ENCODE measurements around the gene PIEZO2. TPM values are rescaled to one million over a fixed set of nuclear protein-coding genes. Genes with fewer than 3 reads are reported as not detected.

Gene PIEZO2
- polyA plus RNA-seq, 1 donor: 25.1 TPM

DNA sequence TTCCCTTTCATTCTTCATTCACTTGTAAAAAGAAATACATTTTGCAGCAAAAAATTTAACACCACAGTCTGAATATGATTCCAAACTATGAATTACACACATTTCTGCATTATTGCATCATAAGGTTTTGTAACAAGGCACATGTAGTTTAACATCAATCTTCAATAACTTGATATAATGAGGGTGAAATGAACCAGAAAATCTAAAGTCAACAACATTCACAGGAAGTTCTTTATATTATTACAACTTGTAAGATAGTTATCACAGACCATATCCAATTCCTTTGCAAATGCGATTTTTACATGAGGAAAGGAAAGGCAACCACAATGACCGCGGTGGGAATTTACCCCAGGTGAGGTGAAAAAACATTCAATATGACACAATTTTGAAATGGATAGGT lies 410.2 kb downstream of the PIEZO2 start:
- H3K4me3 ChIP-seq (ENCODE audit: low read length): no peak overlapping the region
- no peak overlapping the region for H3K27ac ChIP-seq (ENCODE audit: low read length)
- no peaks in the 10 kb centered on the region for H3K27me3 ChIP-seq (ENCODE audit: control insufficient read depth, insufficient read depth, low read length)
- H3K36me3 ChIP-seq (ENCODE audit: control insufficient read depth, insufficient read depth, low read length): peaks cover 28% of the 10 kb centered on the region
- H3K4me1 ChIP-seq (ENCODE audit: control insufficient read depth, insufficient read depth, low read length): no peaks in the 10 kb centered on the region
- H3K9me3 ChIP-seq (ENCODE audit: control insufficient read depth, low read depth, low read length): no peaks in the 10 kb centered on the region
- no peak for DNase-seq
- no CpG with 5 or more reads among the region's 3 CpGs for WGBS (ENCODE audit: insufficient coverage, low lambda C conversion rate)

DNA sequence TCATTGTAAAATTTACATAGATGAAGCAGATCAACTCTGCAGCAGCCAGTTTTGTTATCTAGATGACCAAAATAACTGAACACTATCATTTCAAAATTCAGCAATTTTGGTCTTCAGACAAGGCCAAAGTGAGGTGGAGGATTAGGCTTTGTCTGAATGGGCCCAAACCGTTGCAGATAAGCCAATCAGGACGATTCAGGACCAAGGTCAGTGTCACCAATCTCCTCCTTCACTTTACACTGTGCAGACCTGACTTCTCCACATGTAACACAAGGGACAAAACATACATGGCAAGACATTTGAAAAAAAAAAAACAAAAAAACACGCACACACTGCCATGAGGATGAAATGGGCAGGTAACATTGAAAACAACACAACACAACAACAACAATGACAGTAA lies 412.4 kb downstream of the PIEZO2 start:
- Histone ChIP-seq H3K36me3 (ENCODE audit: control insufficient read depth, insufficient read depth, low read length) (peaks cover 20% of the 10 kb centered on the region), H3K27me3 (ENCODE audit: control insufficient read depth, insufficient read depth, low read length) (no peaks in the 10 kb centered on the region), H3K9me3 (ENCODE audit: control insufficient read depth, low read depth, low read length) (no peaks in the 10 kb centered on the region), H3K4me3 (ENCODE audit: low read length) (no peak overlapping the region), H3K4me1 (ENCODE audit: control insufficient read depth, insufficient read depth, low read length) (no peaks in the 10 kb centered on the region), H3K27ac (ENCODE audit: low read length) (no peak overlapping the region)
- no CpG with 5 or more reads among the region's 3 CpGs for WGBS (ENCODE audit: insufficient coverage, low lambda C conversion rate)
- DNase-seq: no peak

GRCh38 chr18:10732990-10733389 lies 416.4 kb downstream of the PIEZO2 start:
- Histone ChIP-seq H3K9me3 (ENCODE audit: control insufficient read depth, low read depth, low read length) (no peaks in the 10 kb centered on the region), H3K27ac (ENCODE audit: low read length) (no peak overlapping the region), H3K4me1 (ENCODE audit: control insufficient read depth, insufficient read depth, low read length) (no peaks in the 10 kb centered on the region), H3K36me3 (ENCODE audit: control insufficient read depth, insufficient read depth, low read length) (peaks cover 11% of the 10 kb centered on the region), H3K27me3 (ENCODE audit: control insufficient read depth, insufficient read depth, low read length) (no peaks in the 10 kb centered on the region), H3K4me3 (ENCODE audit: low read length) (no peak overlapping the region)
- DNase-seq: no peak
- 73% methylated on average over 4 of the region's 4 CpGs for WGBS (ENCODE audit: insufficient coverage, low lambda C conversion rate)

DNA sequence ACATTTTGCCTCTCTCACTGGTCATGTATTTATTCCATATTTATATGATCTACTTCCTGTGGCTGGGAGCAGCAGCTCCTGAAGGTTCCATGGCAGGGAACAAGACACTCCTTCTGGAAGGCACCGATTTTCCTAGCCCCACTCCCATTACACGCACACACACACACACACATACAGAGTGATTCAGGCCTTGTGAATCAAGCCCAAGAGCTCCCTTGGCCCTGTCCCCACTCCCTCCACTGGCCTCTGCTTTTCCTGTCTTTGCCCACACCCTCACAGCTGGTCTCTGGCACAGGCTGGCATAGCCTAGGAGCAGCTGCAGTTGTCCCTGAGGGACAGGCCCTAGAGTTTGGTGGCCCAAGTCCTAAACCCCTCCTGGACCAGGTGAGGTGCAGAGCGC lies 421.9 kb downstream of the PIEZO2 start:
- no peak for DNase-seq
- Histone ChIP-seq H3K27me3 (ENCODE audit: control insufficient read depth, insufficient read depth, low read length) (no peaks in the 10 kb centered on the region), H3K27ac (ENCODE audit: low read length) (no peak overlapping the region), H3K4me3 (ENCODE audit: low read length) (no peak overlapping the region), H3K9me3 (ENCODE audit: control insufficient read depth, low read depth, low read length) (peaks cover 8% of the 10 kb centered on the region), H3K36me3 (ENCODE audit: control insufficient read depth, insufficient read depth, low read length) (peaks cover 12% of the 10 kb centered on the region), H3K4me1 (ENCODE audit: control insufficient read depth, insufficient read depth, low read length) (no peaks in the 10 kb centered on the region)
- WGBS (ENCODE audit: insufficient coverage, low lambda C conversion rate): no CpG with 5 or more reads among the region's 3 CpGs

DNA sequence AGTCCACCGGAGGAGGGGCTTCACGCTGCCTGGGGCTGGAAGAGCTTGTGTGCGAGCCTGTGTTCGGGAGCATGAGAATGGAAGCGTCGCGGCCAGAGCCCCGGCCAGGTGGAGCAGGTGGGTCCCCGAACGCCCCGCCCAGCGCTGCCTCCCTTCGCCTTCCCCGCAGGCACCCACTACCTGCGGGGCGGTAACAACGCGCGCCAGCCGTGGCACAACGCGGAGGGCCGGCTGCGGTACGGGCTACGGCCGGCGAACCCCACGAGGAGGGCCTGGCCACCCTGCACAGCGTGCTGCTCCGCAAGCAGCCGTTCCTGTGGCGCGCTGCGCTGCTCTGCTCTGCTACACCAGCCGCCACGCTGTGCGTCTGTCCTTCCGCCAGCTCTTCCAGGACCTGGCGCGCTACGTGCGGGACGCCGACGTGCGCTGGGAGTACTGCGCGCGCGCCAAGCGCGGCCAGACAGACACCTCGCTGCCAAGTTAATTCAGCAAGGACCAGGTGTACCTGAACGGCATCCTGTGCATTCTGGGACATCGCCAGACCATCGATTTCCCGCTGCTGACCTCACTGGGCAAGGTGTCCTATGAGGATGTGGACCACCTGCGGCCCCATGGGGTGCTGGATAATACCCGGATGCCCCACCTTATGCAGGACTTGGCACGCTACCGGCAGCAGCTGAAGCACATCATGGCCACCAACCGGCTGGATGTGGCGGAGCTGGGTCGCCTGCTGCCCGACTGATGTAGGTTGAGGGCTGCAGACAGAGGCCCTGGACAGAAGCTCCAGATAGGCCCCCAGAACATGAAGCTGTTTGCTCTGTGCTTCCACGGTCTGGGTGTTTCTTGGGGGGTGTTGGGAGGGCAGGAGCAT lies 422.9 kb downstream of the PIEZO2 start:
- no peak overlapping the region for H3K4me3 ChIP-seq (ENCODE audit: low read length)

GRCh38 chr18:10724666-10725065 lies 424.7 kb downstream of the PIEZO2 start:
- H3K4me3 ChIP-seq (ENCODE audit: low read length): no peak overlapping the region
- no peak for DNase-seq
- H3K4me1 ChIP-seq (ENCODE audit: control insufficient read depth, insufficient read depth, low read length): no peaks in the 10 kb centered on the region
- H3K9me3 ChIP-seq (ENCODE audit: control insufficient read depth, low read depth, low read length): peaks cover 8% of the 10 kb centered on the region
- H3K27ac ChIP-seq (ENCODE audit: low read length): no peak overlapping the region
- H3K27me3 ChIP-seq (ENCODE audit: control insufficient read depth, insufficient read depth, low read length): no peaks in the 10 kb centered on the region
- H3K36me3 ChIP-seq (ENCODE audit: control insufficient read depth, insufficient read depth, low read length): peaks cover 12% of the 10 kb centered on the region
- no CpG with 5 or more reads among the region's 18 CpGs for WGBS (ENCODE audit: insufficient coverage, low lambda C conversion rate)

More for the DNA sequence above, 422.9 kb downstream of the PIEZO2 start:
- no peak overlapping the region for H3K27ac ChIP-seq (ENCODE audit: low read length)
- no peaks in the 10 kb centered on the region for H3K4me1 ChIP-seq (ENCODE audit: control insufficient read depth, insufficient read depth, low read length)
- DNase-seq: no peak
- H3K27me3 ChIP-seq (ENCODE audit: control insufficient read depth, insufficient read depth, low read length): no peaks in the 10 kb centered on the region
- H3K9me3 ChIP-seq (ENCODE audit: control insufficient read depth, low read depth, low read length): peaks cover 8% of the 10 kb centered on the region
- no CpG with 5 or more reads among the region's 67 CpGs for WGBS (ENCODE audit: insufficient coverage, low lambda C conversion rate)
- peaks cover 12% of the 10 kb centered on the region for H3K36me3 ChIP-seq (ENCODE audit: control insufficient read depth, insufficient read depth, low read length)

DNA sequence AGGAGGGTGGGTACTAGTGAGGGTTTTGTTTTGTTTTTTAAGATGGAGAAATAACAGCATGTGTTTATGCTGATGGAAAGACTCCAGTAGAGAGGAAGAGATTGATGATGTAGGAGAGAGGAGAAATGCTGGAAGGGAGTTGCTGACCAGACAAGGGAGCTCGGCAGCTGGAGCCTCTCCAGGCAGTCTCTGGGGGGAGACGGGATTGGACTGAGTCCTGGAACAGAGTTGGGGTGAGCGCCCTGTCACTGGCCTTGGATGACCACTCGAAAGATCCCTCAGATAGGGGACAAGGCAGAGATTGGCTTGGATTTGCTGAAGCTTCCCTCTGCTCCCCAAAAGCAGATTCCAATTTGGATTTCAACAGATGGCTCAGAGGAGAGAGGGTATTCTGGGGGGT lies 425.9 kb downstream of the PIEZO2 start:
- H3K27me3 ChIP-seq (ENCODE audit: control insufficient read depth, insufficient read depth, low read length): no peaks in the 10 kb centered on the region
- H3K27ac ChIP-seq (ENCODE audit: low read length): no peak overlapping the region
- DNase-seq: no peak
- no CpG with 5 or more reads among the region's 4 CpGs for WGBS (ENCODE audit: insufficient coverage, low lambda C conversion rate)
- H3K4me3 ChIP-seq (ENCODE audit: low read length): no peak overlapping the region
- no peaks in the 10 kb centered on the region for H3K4me1 ChIP-seq (ENCODE audit: control insufficient read depth, insufficient read depth, low read length)
- peaks cover 12% of the 10 kb centered on the region for H3K36me3 ChIP-seq (ENCODE audit: control insufficient read depth, insufficient read depth, low read length)
- peaks cover 8% of the 10 kb centered on the region for H3K9me3 ChIP-seq (ENCODE audit: control insufficient read depth, low read depth, low read length)

- no peak for DNase-seq
- H3K36me3 ChIP-seq (ENCODE audit: control insufficient read depth, insufficient read depth, low read length): peaks cover 9% of the 10 kb centered on the region
- H3K27me3 ChIP-seq (ENCODE audit: control insufficient read depth, insufficient read depth, low read length): no peaks in the 10 kb centered on the region
- H3K9me3 ChIP-seq (ENCODE audit: control insufficient read depth, low read depth, low read length): no peaks in the 10 kb centered on the region
- H3K27ac ChIP-seq (ENCODE audit: low read length): no peak overlapping the region
- no peak overlapping the region for H3K4me3 ChIP-seq (ENCODE audit: low read length)
- no CpG with 5 or more reads among the region's 3 CpGs for WGBS (ENCODE audit: insufficient coverage, low lambda C conversion rate)
- no peaks in the 10 kb centered on the region for H3K4me1 ChIP-seq (ENCODE audit: control insufficient read depth, insufficient read depth, low read length)
These were observed 430.6 kb downstream of the PIEZO2 start for GRCh38 chr18:10718809-10719208.

GRCh38 chr18:10715791-10716190 lies 433.6 kb downstream of the PIEZO2 start:
- no peaks in the 10 kb centered on the region for H3K27me3 ChIP-seq (ENCODE audit: control insufficient read depth, insufficient read depth, low read length)
- no peak overlapping the region for H3K4me3 ChIP-seq (ENCODE audit: low read length)
- 94% methylated on average over 3 of the region's 9 CpGs for WGBS (ENCODE audit: insufficient coverage, low lambda C conversion rate)
- no peaks in the 10 kb centered on the region for H3K4me1 ChIP-seq (ENCODE audit: control insufficient read depth, insufficient read depth, low read length)
- no peaks in the 10 kb centered on the region for H3K9me3 ChIP-seq (ENCODE audit: control insufficient read depth, low read depth, low read length)
- peaks cover 9% of the 10 kb centered on the region for H3K36me3 ChIP-seq (ENCODE audit: control insufficient read depth, insufficient read depth, low read length)
- no peak for DNase-seq
- H3K27ac ChIP-seq (ENCODE audit: low read length): no peak overlapping the region

DNA sequence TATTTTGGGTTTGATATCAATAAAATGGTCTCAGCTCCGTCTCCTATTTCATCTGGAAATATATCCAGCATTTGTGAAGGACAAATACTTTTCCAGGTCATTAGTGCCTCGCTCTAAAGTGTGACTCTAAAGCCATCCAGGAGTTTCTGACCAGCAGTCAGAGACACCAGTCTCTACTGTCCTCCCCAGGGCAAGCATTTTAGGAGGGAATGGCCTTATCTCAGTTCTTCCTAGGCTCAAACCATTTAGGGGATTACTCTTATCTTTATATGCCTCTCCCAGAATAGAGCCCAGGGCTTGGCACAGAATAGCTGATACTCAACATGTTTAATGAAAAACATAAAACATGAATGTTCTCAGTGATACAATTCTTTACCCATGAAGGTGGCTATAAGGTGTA lies 436.0 kb downstream of the PIEZO2 start:
- H3K4me1 ChIP-seq (ENCODE audit: control insufficient read depth, insufficient read depth, low read length): no peaks in the 10 kb centered on the region
- H3K4me3 ChIP-seq (ENCODE audit: low read length): no peak overlapping the region
- H3K27me3 ChIP-seq (ENCODE audit: control insufficient read depth, insufficient read depth, low read length): no peaks in the 10 kb centered on the region
- H3K36me3 ChIP-seq (ENCODE audit: control insufficient read depth, insufficient read depth, low read length): peaks cover 18% of the 10 kb centered on the region
- H3K9me3 ChIP-seq (ENCODE audit: control insufficient read depth, low read depth, low read length): no peaks in the 10 kb centered on the region
- no peak for DNase-seq
- WGBS (ENCODE audit: insufficient coverage, low lambda C conversion rate): 67% methylated on average over 1 of the region's 2 CpGs
- no peak overlapping the region for H3K27ac ChIP-seq (ENCODE audit: low read length)

- Histone ChIP-seq H3K9me3 (ENCODE audit: control insufficient read depth, low read depth, low read length) (no peaks in the 10 kb centered on the region), H3K4me3 (ENCODE audit: low read length) (no peak overlapping the region), H3K36me3 (ENCODE audit: control insufficient read depth, insufficient read depth, low read length) (peaks cover 31% of the 10 kb centered on the region), H3K27ac (ENCODE audit: low read length) (no peak overlapping the region), H3K27me3 (ENCODE audit: control insufficient read depth, insufficient read depth, low read length) (no peaks in the 10 kb centered on the region), H3K4me1 (ENCODE audit: control insufficient read depth, insufficient read depth, low read length) (no peaks in the 10 kb centered on the region)
- no peak for DNase-seq
- no CpG with 5 or more reads among the region's 6 CpGs for WGBS (ENCODE audit: insufficient coverage, low lambda C conversion rate)
These were observed 442.1 kb downstream of the PIEZO2 start for GRCh38 chr18:10707294-10707693.
